ENCODE results near the gene ALG13. TPM values are rescaled to one million over a fixed set of nuclear protein-coding genes. Genes with fewer than 3 reads are reported as not detected.

Gene ALG13
- polyA plus RNA-seq, 3 donors: 62.0 to 94.5 (median 83.5) TPM

DNA sequence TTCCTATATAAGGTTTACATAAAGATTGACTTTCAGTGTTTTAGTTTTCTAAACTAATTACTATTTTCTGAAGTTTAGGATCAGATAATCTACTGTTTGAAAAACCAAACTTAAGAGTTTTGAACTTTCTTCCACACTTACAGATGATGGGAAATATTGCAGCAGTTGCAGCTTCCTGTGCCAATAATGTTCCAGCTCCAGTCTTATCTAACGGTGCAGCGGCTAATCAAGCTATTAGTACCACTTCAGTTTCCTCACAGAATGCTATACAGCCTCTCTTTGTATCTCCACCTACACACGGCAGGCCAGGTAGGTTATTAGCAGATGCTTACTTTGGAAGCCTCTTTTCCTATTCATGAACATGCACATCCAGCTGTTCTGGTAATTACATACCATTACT lies 55.6 kb downstream of the ALG13 start:
- Histone ChIP-seq H3K9me3 (replicated peaks in 1 of 2; ENCODE audit: control insufficient read depth in 1 of 2, insufficient read depth in 1 of 2, low read length in 2 of 2) (no peaks in the 10 kb centered on the region), H3K4me3 (replicated peaks in 1 of 3; ENCODE audit: low read depth in 2 of 3, low read length in 3 of 3) (no peak overlapping the region), H3K36me3 (replicated peaks in 1 of 2; ENCODE audit: control insufficient read depth in 1 of 2, insufficient read depth in 2 of 2, low read length in 2 of 2) (peaks cover 58 to 97% of the 10 kb centered on the region in 2 donors), H3K27ac (ENCODE audit: low read depth in 1 of 2, low read length in 2 of 2) (no peak overlapping the region), H4K20me1 (ENCODE audit: insufficient read depth, low read length) (no peaks in the 10 kb centered on the region), H3K79me2 (ENCODE audit: insufficient read depth, low read length) (no peaks in the 10 kb centered on the region), H3K27me3 (ENCODE audit: control insufficient read depth in 2 of 2, insufficient read depth in 2 of 2, low read length in 2 of 2) (no peaks in the 10 kb centered on the region), H3K4me2 (replicated peaks; ENCODE audit: extremely low read depth, low read length, poor library complexity, severe bottlenecking) (no peak overlapping the region), H3K9ac (ENCODE audit: insufficient read depth, low read length, poor library complexity, severe bottlenecking) (no peak overlapping the region), H3K4me1 (ENCODE audit: control insufficient read depth in 1 of 2, insufficient read depth in 2 of 2, low read length in 2 of 2) (no peaks in the 10 kb centered on the region), H2AFZ (ENCODE audit: insufficient read depth, low read depth, low read length, poor library complexity, severe bottlenecking) (no peak overlapping the region)
- Mint-ChIP-seq H3K36me3 (peaks cover 66 to 70% of the 10 kb centered on the region in 2 donors), H3K4me1 (no peaks in the 10 kb centered on the region), H3K27ac (no peak overlapping the region), H3K9me3 (no peaks in the 10 kb centered on the region), H3K4me3 (no peak overlapping the region), H3K27me3 (ENCODE audit: low read depth in 3 of 3) (peaks cover 0 to 4% (median 0%) of the 10 kb centered on the region in 3 donors)
- no peak for DNase-seq
- TF ChIP-seq CTCF (IDR thresholded peaks at IDR 0.05): no peak
- no CpG with 5 or more reads among the region's 3 CpGs for WGBS (ENCODE audit: insufficient coverage)
- intact Hi-C loops (cut with micrococcal nuclease): no loop called here

GRCh38 chrX:111742018-111742417 lies 61.0 kb downstream of the ALG13 start:
- H3K36me3 ChIP-seq (replicated peaks in 1 of 2; ENCODE audit: control insufficient read depth in 1 of 2, insufficient read depth in 2 of 2, low read length in 2 of 2): peaks cover 41 to 70% of the 10 kb centered on the region in 2 donors
- H3K79me2 ChIP-seq (ENCODE audit: insufficient read depth, low read length): no peaks in the 10 kb centered on the region
- no CpG with 5 or more reads among the region's 2 CpGs for WGBS (ENCODE audit: insufficient coverage)
- TF ChIP-seq CTCF (IDR thresholded peaks at IDR 0.05): no peak
- H3K9me3 Mint-ChIP-seq: peaks cover 0 to 2% (median 0%) of the 10 kb centered on the region in 7 donors
- peaks cover 0 to 2% (median 0%) of the 10 kb centered on the region in 3 donors for H3K27me3 Mint-ChIP-seq (ENCODE audit: low read depth in 3 of 3)
- no peaks in the 10 kb centered on the region for H3K9me3 ChIP-seq (replicated peaks in 1 of 2; ENCODE audit: control insufficient read depth in 1 of 2, insufficient read depth in 1 of 2, low read length in 2 of 2)
- no peaks in the 10 kb centered on the region for H3K27me3 ChIP-seq (ENCODE audit: control insufficient read depth in 2 of 2, insufficient read depth in 2 of 2, low read length in 2 of 2)
- H3K4me2 ChIP-seq (replicated peaks; ENCODE audit: extremely low read depth, low read length, poor library complexity, severe bottlenecking): no peak overlapping the region
- no peak overlapping the region for H2AFZ ChIP-seq (ENCODE audit: insufficient read depth, low read depth, low read length, poor library complexity, severe bottlenecking)
- intact Hi-C loops (cut with micrococcal nuclease): no loop called here
- H3K27ac Mint-ChIP-seq: peak overlapping the region in 1 of 7 donors; percentile 3
- no peak overlapping the region for H3K4me3 ChIP-seq (replicated peaks in 1 of 3; ENCODE audit: low read depth in 2 of 3, low read length in 3 of 3)
- no peak overlapping the region for H3K4me3 Mint-ChIP-seq
- no peaks in the 10 kb centered on the region for H4K20me1 ChIP-seq (ENCODE audit: insufficient read depth, low read length)
- peaks cover 3% of the 10 kb centered on the region for H3K4me1 Mint-ChIP-seq
- no peak for DNase-seq
- peaks cover 56 to 63% of the 10 kb centered on the region in 2 donors for H3K36me3 Mint-ChIP-seq
- no peaks in the 10 kb centered on the region for H3K4me1 ChIP-seq (ENCODE audit: control insufficient read depth in 1 of 2, insufficient read depth in 2 of 2, low read length in 2 of 2)
- H3K9ac ChIP-seq (ENCODE audit: insufficient read depth, low read length, poor library complexity, severe bottlenecking): no peak overlapping the region
- no peak overlapping the region for H3K27ac ChIP-seq (ENCODE audit: low read depth in 1 of 2, low read length in 2 of 2)

Measured in CD14-positive monocyte (primary cell).